Keratinocyte (primary cell): ENCODE results near the gene TIPARP. TPM values are rescaled to one million over a fixed set of nuclear protein-coding genes. Genes with fewer than 3 reads are reported as not detected.

Experiments
- DNase-seq: peaks from one replicate; pipeline ENCODE4 v3.0.0-alpha.2; 2011; ENCODE audit warnings: low read depth, missing footprints, low spot score
- FAIRE-seq: peaks from 2 replicates; lab custom pipeline; 2011; peaks lifted over from hg19 to GRCh38; lab: Jason Lieb, UNC
- H2AFZ ChIP-seq: 2 replicates; pipeline ENCODE4 v1.6.0; 2012; ENCODE audit warnings: low read length, control low read depth, inconsistent platforms; ENCODE audit not compliant: control insufficient read depth
- H3K27ac ChIP-seq: 2 replicates; pipeline ENCODE4 v1.5.1; 2011; ENCODE audit warnings: low read length; ENCODE audit not compliant: control insufficient read depth, insufficient read depth
- H3K27me3 ChIP-seq: 3 replicates; pipeline ENCODE4 v1.6.0; 2011; ENCODE audit warnings: low read length; ENCODE audit not compliant: control insufficient read depth, insufficient read depth; ENCODE audit errors: extremely low read depth
- H3K36me3 ChIP-seq, 2 experiments: 2 replicates in 1 of 2; 3 replicates in 1 of 2; pipeline ENCODE4 v1.5.1; 2011; ENCODE audit warnings: low read length in 2 of 2, mild to moderate bottlenecking in 1 of 2; ENCODE audit not compliant: control insufficient read depth in 2 of 2, insufficient read depth in 2 of 2; ENCODE audit errors: extremely low read depth in 1 of 2
- H3K4me1 ChIP-seq: 3 replicates; pipeline ENCODE4 v1.5.1; 2011; ENCODE audit warnings: low read length; ENCODE audit not compliant: control insufficient read depth, insufficient read depth; ENCODE audit errors: extremely low read depth
- H3K4me2 ChIP-seq: 3 replicates; pipeline ENCODE4 v1.6.0; 2011; ENCODE audit warnings: low read depth, low read length; ENCODE audit not compliant: control insufficient read depth, insufficient read depth; ENCODE audit errors: extremely low read depth
- H3K4me3 ChIP-seq, 3 experiments: fragments of 200-600 bp in 1 of 3; sonication (generic) in 1 of 3; 2 replicates in 2 of 3; 3 replicates in 1 of 3; pipeline ENCODE4 v1.5.1; 2011 to 2016; ENCODE audit warnings: low read length in 3 of 3, mild to moderate bottlenecking in 3 of 3, control low read depth in 2 of 3, inconsistent platforms in 1 of 3, low read depth in 1 of 3, mixed read lengths in 1 of 3, mixed run types in 1 of 3, moderate library complexity in 1 of 3; ENCODE audit not compliant: control insufficient read depth in 2 of 3, insufficient read depth in 2 of 3; ENCODE audit errors: extremely low read depth in 1 of 3
- H3K79me2 ChIP-seq: 2 replicates; pipeline ENCODE4 v1.6.0; 2012; ENCODE audit warnings: low read length; ENCODE audit not compliant: control insufficient read depth, insufficient read depth
- H3K9ac ChIP-seq: 3 replicates; pipeline ENCODE4 v1.6.0; 2011; ENCODE audit warnings: low read length; ENCODE audit not compliant: control insufficient read depth, insufficient read depth; ENCODE audit errors: extremely low read depth
- H3K9me1 ChIP-seq: 3 replicates; pipeline ENCODE4 v1.6.0; 2011; ENCODE audit warnings: low read length; ENCODE audit not compliant: control insufficient read depth, insufficient read depth; ENCODE audit errors: extremely low read depth
- H3K9me3 ChIP-seq: 2 replicates; pipeline ENCODE4 v1.5.1; 2012; ENCODE audit warnings: low read depth, low read length; ENCODE audit not compliant: control insufficient read depth
- H4K20me1 ChIP-seq: 3 replicates; pipeline ENCODE4 v1.6.0; 2011; ENCODE audit warnings: low read length; ENCODE audit not compliant: control insufficient read depth, insufficient read depth; ENCODE audit errors: extremely low read depth
- EZH2 ChIP-seq: IDR thresholded peaks from one replicate; pipeline ENCODE4 v1.6.1; 2012; ENCODE audit warnings: inconsistent platforms, mild to moderate bottlenecking, low read length, moderate library complexity
- dilution Hi-C: fragments of 300-500 bp; cut with MboI; formaldehyde crosslinking; loops from one replicate; pipeline ENCODE4 v1.7.0; 2020; ENCODE audit warnings: low sequenced_read_pairs; ENCODE audit not compliant: extremely low pct_ligation_motif_present
- polyA plus RNA-seq, 5 experiments: library from polyadenylated mRNA; depleted of rRNA in 3 of 5; stranded (reverse) in 3 of 5; stranded (forward) in 1 of 5; unstranded in 1 of 5; fragments of >200 nt; gene quantifications; 1 replicate in 1 of 5; 2 replicates in 3 of 5; 3 replicates in 1 of 5; pipeline versions ENCODE4 v1.2.1 to v1.2.3, GENCODE V29; 2011 to 2012; ENCODE audit warnings: missing spikeins in 2 of 5, low read depth in 1 of 5, low replicate concordance in 1 of 5
- TF ChIP-seq, protein P1 (sequence below), 3 experiments: IDR thresholded peaks in 1 of 3; conservative IDR thresholded peaks in 1 of 3; optimal IDR thresholded peaks in 1 of 3; 2 replicates in 2 of 3; 3 replicates in 1 of 3; pipeline versions ENCODE3 to v1.5.1; 2011; ENCODE audit warnings: low read length in 3 of 3, mild to moderate bottlenecking in 3 of 3, moderate library complexity in 2 of 3, control low read depth in 1 of 3, inconsistent platforms in 1 of 3; ENCODE audit not compliant: insufficient read depth in 2 of 3; ENCODE audit errors: extremely low read depth in 1 of 3

Gene TIPARP
- polyA plus RNA-seq, 1 donor (not counting 4 experiments of a cell fraction or from before 2014, with no cell fraction given), result 62.0 TPM

DNA sequence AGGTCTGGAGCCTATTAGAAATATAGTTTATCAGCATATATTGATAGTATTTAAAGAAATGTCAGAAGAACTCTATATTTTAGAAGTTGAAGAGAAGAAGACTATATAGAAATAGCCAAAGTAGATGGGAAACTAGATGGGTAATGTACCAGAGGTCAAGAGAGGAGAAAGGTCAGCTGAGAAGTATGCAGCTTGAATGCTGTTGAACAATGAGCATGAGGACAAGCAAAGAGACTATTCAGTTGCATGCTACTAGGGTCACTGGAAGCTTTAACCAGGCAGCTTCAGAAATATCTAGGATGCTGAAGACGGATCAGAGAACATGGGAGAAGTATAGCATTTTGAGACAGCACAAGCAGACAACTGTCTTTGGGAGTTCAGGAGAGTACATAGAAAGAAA lies 19.6 kb upstream of the TIPARP start:
- Histone ChIP-seq H3K4me2 (no peak overlapping the region), H4K20me1 (no peaks in the 10 kb centered on the region), H3K27ac (no peak overlapping the region), H2AFZ (no peak overlapping the region), H3K27me3 (no peaks in the 10 kb centered on the region), H3K36me3 (no peaks in the 10 kb centered on the region), H3K79me2 (no peaks in the 10 kb centered on the region), H3K4me1 (no peaks in the 10 kb centered on the region), H3K4me3 (no peak overlapping the region), H3K9ac (no peak overlapping the region), H3K9me3 (no peaks in the 10 kb centered on the region), H3K9me1 (no peaks in the 10 kb centered on the region)
- no peak for DNase-seq
- dilution Hi-C loops, result no loop called here
- TF ChIP-seq EZH2, result no peak
- TF ChIP-seq, protein P1, sequence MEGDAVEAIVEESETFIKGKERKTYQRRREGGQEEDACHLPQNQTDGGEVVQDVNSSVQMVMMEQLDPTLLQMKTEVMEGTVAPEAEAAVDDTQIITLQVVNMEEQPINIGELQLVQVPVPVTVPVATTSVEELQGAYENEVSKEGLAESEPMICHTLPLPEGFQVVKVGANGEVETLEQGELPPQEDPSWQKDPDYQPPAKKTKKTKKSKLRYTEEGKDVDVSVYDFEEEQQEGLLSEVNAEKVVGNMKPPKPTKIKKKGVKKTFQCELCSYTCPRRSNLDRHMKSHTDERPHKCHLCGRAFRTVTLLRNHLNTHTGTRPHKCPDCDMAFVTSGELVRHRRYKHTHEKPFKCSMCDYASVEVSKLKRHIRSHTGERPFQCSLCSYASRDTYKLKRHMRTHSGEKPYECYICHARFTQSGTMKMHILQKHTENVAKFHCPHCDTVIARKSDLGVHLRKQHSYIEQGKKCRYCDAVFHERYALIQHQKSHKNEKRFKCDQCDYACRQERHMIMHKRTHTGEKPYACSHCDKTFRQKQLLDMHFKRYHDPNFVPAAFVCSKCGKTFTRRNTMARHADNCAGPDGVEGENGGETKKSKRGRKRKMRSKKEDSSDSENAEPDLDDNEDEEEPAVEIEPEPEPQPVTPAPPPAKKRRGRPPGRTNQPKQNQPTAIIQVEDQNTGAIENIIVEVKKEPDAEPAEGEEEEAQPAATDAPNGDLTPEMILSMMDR (optimal IDR thresholded peaks at IDR 0.05 in 1 of 3, IDR thresholded peaks at IDR 0.05 in 1 of 3, conservative IDR thresholded peaks at IDR 0.05 in 1 of 3; ENCODE audit: extremely low read depth in 1 of 3, insufficient read depth in 2 of 3, low read length in 3 of 3), result no peak
- FAIRE-seq, result no peak

DNA sequence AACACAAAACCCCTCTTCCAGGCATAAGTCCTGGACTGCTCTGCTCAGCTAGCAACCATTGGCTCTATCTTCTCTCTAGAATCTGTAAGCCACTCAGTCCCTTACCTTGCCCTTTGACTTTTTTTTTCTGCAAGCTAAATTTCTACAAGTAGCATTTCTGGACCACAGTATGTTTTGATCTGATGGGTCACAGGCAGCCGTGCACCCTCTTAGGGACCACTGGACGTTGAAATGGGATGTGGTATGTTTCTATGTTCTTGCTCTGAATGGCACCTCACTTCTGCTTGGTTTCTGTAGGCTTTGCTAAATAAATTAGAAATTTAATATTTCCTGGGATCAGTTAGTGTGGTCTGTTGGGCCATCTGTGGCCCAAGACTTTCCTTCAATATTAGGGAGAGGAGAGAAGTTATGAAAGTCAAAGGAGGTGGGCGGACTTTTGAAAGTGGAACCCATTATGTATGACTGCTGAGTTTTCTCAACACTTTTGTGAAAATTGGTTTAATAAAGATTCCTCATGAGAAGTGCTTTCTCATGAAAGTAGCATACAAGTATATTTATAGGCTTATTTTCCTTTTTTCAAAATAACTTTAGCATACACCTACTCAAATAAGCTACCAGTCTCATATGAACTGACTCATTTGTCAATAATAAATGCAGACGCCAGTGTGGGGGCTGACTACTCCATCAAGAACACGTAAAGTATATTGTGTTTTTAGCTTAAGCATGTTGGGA lies 18.4 kb upstream of the TIPARP start:
- Histone ChIP-seq H3K4me1 (no peaks in the 10 kb centered on the region), H3K27me3 (no peaks in the 10 kb centered on the region), H4K20me1 (no peaks in the 10 kb centered on the region), H3K36me3 (no peaks in the 10 kb centered on the region), H3K9me3 (no peaks in the 10 kb centered on the region), H3K9ac (no peak overlapping the region), H3K9me1 (no peaks in the 10 kb centered on the region), H3K4me2 (no peak overlapping the region), H3K4me3 (no peak overlapping the region), H2AFZ (no peak overlapping the region), H3K79me2 (no peaks in the 10 kb centered on the region), H3K27ac (no peak overlapping the region)
- dilution Hi-C loops, result no loop called here
- TF ChIP-seq EZH2, result no peak
- TF ChIP-seq, protein P1 (optimal IDR thresholded peaks at IDR 0.05 in 1 of 3, IDR thresholded peaks at IDR 0.05 in 1 of 3, conservative IDR thresholded peaks at IDR 0.05 in 1 of 3; ENCODE audit: extremely low read depth in 1 of 3, insufficient read depth in 2 of 3, low read length in 3 of 3), result no peak
- no peak for DNase-seq
- FAIRE-seq, result no peak
